Stimulated activated CD4-positive, alpha-beta T cell treated with anti-CD3 and anti-CD28 coated beads, TNF-alpha, amount 100 ng/mL, for 1 hour (primary cell): ENCODE data around the gene ZNF236.
A peak's percentile ranks its signal among the peaks of the same experiment; 100 is the strongest.

ENCODE experiments used
- DNase-seq, 3 donors: peaks; one replicate each; pipeline ENCODE4 v3.0.0-alpha.2; 2020; ENCODE audit warnings: low read depth in 3 of 3, low spot score in 1 of 3

Gene ZNF236

DNA sequence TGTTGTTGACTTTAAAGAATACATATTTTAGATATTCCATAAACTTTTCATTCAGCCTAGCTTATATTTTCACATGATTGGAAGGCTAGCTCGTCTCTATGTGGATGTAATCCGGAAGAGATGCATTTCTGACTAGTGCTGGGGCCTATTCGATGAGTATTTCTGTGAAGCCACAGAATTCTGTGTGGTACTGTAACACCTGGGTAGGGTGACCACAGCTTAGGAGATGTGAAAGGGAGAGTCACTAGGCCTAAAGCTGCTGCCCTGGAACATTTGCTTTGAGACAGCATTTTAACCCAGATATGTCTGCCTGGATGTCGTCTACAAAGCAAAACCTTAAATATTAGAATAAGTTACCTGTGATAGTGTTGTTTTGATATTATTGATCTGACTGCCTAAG lies 83.5 kb downstream of the ZNF236 start:
- no peak for DNase-seq

DNA sequence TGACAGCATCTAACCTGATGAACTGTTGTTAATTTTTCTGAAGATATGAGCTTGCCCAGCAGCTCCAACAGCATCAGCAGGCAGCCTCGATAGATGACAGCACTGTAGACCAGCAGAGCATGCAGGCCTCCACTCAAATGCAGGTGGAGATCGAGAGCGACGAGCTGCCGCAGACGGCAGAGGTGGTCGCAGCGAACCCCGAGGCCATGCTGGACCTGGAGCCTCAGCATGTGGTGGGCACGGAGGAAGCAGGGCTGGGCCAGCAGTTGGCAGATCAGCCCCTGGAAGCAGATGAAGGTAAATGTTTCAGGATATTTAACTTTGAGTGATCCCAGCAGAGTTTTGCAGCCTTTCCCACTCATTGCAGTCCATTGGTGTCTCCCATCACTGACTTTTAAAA lies 85.9 kb downstream of the ZNF236 start:
- no peak for DNase-seq

DNA sequence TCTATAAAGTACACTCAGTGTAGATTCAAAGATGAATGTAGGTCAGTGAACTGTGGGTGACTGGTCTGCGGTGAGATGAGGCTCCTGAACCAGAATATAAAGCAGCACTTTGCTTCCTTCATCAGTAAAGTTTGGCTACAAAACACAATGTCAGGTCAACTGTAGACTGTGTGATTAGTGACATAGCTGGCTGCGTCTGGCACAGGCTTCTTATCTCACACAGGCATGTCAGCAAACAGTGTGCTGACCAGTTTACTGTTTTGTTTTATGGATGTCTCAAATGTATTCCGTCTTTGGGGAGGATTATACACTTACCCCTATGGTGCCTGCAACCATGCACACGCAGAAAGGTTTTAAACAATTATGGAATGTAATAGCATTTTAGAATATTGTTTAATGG lies 87.1 kb downstream of the ZNF236 start:
- no peak for DNase-seq

DNA sequence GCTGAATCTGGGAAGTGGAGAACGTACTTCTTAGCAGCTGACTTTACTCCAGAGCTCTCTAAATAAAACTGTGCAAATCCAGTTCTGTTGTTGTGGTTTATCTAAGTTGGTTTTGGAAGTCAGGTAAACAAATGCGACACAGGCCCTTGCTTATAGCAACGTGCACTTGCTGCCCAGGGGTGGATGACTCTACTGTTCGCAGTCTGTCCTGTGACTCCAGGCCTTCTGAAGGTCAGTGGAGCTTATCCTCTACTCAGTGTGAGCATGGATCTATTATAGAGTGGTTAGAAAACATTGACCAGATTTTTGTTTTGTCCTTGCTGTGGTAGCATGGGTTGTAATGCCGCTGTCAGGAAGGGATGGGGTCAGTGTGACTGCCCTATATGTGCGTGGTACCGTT lies 89.1 kb downstream of the ZNF236 start:
- no peak for DNase-seq

DNA sequence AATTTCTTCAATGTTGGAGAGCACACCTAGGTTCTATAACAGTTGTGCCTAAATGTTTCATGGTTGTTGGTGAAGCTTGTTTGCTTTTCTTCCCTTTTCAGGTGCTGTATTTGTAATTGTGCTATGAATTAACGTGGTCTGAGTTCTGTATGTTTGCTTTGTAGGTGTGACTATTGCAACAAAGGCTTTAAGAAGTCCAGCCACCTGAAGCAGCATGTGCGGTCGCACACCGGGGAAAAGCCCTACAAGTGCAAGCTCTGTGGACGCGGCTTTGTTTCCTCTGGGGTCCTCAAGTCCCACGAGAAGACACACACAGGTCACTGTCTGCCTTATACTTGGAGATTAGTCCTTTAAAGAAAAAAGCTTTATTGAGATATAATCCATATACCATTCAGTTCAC lies 91.2 kb downstream of the ZNF236 start:
- DNase-seq, result no peak

DNA sequence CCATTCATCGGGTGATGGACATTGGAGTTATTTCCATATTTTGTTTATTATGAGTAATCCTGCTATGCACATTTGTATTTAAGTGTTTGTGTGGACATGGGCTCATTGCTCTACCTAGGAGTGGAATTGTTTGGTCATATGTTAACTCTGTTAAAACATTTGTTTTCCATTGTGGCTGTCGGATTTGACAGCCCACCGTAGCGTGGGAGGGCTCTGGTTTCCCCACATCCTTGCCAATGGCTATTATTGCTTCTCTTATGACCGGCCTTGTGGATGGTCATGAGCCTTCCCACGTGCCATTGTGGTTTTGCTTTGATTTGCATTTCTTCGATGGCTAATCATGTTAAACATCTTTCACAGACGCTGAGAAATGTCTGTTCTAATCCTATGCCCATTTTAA lies 92.0 kb downstream of the ZNF236 start:
- no peak for DNase-seq

DNA sequence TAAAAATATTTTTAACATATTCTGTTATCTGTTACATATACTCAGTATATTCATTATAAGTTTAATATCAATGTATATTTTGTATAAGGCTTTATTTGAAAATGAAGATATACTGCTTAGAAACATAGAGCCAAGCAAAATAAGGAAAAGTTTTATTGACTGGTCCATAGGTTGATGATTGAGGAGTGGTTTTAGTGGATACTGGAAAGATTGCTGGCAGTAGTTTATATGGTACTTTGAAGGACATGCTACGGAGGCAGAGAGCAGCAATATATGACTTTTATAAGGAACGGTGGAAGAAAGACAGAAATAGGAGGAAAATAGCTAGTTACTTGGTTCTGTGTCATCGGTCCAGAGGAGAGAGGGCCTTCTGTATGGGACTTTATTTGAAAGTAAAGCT lies 92.4 kb downstream of the ZNF236 start:
- DNase-seq, result no peak

DNA sequence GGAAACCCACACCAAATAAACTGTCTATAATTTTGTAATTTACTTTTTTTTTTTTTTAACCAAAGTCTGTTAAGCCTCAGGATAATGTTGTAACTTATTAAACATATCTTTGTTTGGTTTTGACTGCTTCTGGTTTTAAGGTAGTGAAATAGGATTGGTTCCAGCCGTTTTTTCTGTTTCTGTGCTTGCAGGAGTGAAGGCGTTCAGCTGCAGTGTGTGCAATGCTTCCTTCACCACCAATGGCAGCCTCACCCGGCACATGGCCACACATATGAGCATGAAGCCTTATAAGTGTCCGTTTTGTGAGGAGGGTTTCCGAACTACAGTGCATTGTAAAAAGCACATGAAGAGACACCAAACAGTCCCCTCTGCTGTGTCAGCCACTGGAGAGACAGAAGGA lies 93.1 kb downstream of the ZNF236 start:
- no peak for DNase-seq

DNA sequence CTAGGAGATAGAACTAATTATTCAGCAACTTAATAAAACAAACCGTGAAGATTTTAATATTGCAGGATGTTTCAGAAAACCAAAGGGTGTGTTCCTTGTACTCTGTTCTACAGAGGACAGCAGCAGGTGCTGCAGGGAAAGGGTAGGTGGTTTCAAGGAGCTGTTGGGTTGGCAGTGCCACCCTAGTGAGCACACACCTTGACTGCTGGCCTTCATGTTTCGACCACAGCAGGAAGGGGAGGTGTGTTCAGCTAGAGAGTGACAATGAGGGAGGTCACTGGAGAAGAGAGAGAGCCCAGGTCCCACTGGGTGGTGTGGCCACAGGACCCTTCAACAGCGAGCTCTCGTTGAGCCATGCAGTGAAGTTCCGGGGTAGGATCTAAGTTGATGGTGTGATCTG lies 98.6 kb downstream of the ZNF236 start:
- DNase-seq, result no peak

DNA sequence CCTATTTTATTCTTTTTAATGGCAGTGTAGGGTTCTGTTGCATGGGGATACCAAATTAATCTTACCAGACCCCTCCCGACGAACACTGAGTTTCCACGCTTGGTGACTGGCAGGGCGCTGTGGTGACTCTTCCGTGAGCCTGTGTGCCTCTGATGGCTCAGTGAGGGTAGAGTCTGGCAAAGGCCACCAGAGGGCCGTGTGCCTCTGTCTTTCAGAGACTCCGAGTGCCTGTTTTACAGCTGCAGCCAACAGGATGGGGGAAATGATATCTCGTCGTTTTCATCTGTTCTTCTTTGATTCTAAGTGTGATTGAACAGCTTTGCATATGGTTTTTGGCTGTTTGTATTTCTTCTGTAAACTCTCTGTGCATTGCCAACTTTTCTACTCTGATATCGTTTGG lies 99.8 kb downstream of the ZNF236 start:
- DNase-seq, result peak in 1 of 3 donors; percentile 13

DNA sequence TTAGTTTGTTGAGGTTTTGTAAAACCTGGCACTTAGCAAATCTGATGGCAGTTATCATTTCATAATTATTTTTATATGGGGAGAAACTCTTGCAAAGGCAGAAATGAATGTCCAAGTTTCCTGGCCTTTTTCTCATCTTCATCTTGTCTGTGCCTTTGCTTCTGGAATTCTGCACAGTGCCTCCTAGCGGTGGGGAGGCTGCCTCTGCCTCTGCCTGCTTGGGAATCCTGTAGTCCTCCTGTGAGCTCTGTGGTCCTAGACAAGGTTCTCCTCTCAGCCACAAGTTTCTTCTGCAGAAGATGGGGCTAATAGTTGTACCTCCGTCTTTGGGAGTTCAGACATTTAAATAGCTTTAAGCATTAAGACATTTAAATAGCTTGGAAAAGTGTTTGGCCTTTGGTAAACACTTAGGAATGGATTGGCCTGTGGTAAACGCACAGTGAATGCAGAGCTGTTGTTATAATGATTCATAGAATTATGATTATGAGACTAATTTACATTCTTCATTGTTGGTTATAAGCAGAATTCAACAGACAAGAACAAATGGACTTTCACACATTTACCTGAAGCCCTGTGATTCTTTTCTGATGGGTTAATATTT lies 101.2 kb downstream of the ZNF236 start:
- DNase-seq, result no peak

DNA sequence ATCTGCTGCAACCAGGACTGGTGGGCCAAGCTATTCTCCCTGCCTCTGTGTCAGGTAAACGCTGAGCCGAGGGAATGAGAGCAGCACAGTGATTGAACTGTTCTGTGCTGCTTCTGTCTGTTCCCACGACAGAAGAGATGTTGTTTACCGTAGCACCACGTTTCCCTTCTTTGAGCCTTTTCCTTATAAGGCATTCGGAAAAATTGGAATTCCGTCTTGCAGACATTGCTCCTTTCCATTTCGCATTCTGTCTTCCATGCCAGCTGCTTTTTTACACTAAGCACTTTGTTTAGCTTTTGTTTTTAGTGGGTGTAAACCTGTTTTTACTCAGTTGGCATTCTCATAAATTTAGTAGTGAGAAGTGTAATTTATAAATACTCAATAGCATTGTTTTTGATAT lies 103.1 kb downstream of the ZNF236 start:
- DNase-seq, result no peak

DNA sequence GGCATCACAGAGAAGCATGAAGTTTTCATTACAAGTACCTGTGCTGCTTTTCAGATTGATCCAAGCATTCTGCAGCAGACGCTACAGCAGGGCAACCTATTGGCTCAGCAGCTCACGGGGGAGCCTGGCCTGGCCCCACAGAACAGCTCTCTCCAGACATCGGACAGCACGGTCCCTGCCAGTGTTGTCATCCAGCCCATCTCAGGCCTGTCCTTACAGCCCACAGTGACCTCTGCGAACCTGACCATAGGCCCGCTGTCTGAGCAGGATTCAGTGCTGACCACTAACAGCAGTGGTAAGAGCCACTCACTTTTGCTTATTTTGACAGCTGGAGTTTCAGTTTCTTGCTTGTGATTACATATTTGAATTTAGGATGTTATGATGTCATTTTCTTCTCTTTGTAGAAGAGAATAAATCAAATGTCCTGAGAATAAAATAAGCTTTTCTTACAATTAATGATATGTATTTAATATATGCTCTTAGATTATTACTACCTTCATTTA lies 104.9 kb downstream of the ZNF236 start:
- DNase-seq, result no peak

DNA sequence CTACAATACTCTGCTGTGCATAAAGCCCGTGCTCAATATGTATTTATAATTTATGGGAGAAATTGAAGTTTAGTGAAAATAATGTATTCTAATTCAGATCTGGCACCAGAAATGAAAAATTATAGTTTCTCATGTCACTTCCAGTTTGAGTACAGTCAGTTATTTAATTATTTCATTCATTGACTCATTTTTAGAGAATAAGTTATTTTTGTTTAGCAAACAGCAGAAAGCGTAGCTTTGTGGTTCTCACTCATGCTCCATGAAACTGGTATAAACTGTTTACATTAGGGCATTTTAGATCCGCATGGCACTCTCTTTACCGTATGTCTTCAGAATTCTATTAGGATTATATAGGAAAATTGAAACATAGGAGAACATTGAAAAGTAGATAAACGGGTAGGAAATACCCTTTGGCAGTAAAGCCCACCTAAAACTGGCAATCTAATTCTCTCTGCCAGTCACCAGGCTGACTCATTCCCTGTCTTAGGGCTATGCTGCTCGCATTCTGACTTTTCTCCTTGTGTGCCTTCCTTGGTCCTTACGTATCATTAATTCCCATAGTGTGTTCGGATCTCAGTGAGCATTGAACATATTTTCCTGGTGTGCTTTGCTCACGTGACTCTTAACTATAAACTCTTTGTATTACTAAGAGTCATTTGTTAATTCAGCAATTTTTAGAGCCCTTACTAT lies 106.0 kb downstream of the ZNF236 start:
- no peak for DNase-seq

DNA sequence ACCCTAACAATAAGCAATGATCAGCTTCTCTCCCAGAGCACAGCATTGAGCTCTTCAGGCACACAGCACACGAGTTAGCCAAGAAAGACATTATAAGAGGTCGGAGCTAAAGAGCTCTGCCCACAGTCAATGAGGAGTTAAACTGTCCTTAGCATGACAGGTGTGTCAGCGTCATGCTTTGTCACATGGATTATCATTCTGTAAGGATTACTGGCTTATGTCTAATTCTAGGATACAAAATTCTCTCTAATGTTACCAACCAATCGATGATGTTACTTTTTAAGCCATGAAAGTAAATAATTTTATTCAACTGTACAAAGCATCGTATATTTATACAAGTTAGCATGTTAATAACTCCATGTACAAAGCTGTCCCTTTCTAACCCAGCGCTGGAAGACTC lies 108.8 kb downstream of the ZNF236 start:
- DNase-seq, result no peak

DNA sequence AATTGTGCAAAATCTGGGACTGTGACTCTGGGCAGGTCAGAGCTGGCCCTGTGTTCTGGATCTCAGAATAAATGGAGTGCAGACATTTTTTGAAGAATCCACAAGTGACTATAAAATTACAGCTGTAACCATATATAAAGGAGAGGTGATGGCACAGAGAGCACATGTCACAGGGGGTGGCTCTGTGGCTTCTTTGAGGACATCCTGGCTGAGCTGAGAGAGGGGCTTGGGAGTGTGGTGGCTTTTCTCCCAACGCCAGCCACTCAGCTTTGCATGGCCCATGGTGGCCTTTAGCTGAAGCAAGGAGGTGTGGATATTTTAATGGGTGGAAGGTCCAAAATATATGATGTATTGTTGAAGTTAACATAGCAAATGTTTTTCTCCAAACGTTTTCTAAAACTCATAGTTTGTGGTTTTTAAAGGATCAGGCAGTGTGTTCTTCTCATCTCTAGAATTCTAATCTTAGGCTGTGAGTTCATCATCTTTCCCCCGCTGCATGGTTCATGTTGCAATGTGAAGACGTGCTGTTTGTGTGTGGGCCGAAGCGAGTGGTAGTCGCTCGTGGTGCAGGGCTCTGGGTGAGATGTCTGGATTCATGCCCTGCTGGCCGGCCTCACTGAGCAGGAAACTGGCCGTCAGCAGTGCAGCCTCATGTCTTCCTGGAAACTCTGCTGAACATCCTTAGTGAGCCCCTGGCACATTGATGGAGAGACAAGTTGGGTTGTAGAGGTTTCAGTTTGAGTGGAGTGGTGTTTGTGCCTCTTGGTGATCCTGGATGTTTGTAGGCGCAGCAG lies 109.9 kb downstream of the ZNF236 start:
- no peak for DNase-seq

DNA sequence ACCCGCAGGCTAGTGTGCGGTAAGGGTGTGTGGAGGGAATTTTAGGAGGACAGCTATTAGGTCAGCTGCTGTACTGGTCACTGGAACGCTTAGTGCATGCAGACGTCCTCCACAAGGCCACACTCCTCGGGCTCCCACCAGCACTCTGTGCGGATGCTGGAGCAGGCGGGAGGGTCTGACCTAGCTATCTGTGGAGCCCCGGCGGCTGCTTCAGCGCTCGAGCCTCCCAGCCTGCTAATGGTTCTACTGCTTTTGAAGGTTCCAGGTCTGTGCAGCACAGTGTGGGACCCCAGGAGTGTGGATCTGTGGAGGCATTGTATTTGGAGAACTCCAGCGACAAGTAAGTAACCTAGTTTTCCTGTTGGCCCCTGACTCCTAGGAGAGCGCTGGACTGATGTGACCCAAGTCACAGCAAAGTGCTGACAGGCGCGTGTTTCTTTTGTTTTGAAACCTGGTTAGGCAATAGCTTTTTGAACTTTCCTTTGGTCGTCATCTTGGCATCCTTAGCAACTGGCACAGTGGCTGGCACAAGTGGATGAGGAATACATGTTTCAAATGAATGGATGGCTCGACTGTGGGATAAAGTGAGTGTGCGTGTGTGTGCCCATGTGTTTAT lies 113.5 kb downstream of the ZNF236 start:
- no peak for DNase-seq

DNA sequence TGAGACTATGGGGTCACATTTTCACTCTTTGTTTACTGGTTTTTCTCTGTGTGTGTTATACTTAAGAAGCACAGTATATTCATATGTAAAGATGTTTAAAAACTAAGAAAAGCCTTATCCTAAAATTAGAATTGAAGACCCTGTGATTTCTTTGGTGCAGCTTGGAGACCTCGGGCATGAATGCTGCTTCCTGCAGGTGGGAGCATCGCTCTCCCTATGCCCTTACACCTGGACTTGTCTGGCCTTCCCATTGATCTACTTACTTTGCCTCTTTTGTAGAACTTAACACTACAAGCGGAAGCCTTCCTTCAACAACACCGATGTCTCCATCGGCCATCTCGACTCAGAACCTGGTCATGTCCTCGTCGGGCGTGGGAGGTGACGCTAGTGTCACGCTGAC lies 114.5 kb downstream of the ZNF236 start:
- DNase-seq, result no peak

DNA sequence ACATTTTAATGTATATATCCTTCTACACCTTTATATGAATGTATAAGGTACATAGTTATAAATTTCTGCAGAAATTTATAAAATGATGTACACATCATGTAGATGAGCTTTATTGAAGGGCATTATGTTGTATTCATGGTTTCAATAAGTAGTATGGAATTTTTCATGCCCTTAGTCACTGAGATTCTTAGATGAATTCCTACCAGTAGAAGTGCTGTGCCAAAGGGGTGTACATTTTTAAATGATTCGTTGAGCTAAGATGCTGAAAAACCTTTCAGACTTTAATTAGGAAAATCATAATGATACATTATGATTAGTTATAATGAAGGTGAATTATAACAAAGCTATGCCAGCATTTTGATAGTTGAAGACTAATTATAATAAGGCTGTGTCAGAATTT lies 115.2 kb downstream of the ZNF236 start:
- no peak for DNase-seq

DNA sequence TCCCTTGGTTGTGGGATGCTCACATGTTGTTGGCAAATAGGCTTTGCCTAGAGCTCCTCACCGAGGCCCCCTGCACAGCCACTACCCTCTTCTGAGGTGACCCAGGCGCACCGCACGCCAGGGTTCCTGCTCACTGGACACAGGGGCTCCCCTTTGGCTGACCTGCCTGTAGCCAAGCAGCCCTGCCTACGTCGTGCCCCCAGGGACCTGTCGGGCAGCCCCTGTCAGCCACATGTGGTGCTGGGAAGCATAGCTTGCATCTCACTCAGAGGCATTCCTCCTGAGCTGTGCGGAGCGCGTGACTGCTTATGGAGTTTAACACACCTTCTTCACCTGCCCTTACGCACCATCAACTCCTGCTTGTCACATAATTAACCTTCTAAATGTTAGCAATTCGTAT lies 116.3 kb downstream of the ZNF236 start:
- DNase-seq, result no peak

DNA sequence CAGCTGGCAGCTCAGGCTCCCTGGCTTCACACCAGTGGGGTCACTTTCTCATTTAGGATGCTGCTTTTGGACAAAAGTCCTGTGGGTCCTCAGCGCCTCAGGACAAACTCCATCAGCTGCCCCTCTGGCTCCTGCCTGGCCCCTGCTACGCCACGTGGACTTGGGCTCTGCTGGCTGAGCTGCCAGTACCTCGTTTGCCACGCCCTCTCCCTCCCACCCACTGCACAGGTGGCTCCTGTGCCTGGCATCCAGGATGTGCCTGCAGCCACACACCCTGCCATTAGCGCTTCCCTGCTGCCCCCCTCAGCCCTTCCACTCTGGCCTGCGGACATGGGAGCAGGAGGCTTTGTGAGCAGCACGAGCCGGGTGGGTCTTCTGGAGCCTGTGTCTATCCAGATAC lies 118.9 kb downstream of the ZNF236 start:
- no peak for DNase-seq
